Endothelial cell of umbilical vein (primary cell): Measurements from ENCODE around the gene ZSWIM2. TPM values are rescaled to one million over a fixed set of nuclear protein-coding genes. Genes with fewer than 3 reads are reported as not detected.

Experiments
- BruUV-seq: library from RNA; stranded (reverse); fragments of 400-500 nt; replicated peaks from 2 replicates; lab custom pipeline; 2021; lab: Mats Ljungman, UMichigan
- CTCF ChIA-PET: fragments of 300-600, 350-600 bp; sonication (Branson Sonifier 250); formaldehyde crosslinking; loops from one replicate; lab custom pipeline; 2021; ENCODE audit warnings: antibody characterized with exemption, inconsistent platforms; lab: Charles Lee
- POLR2A ChIA-PET: fragments of 300-600, 350-600 bp; sonication (Branson Sonifier 250); formaldehyde crosslinking; loops from one replicate; lab custom pipeline; 2021; ENCODE audit warnings: antibody characterized with exemption, inconsistent platforms; lab: Charles Lee
- DNase-seq: peaks from one replicate; pipeline ENCODE4 v3.0.0-alpha.2; 2011; ENCODE audit warnings: low read depth, low spot score
- FAIRE-seq: peaks from 2 replicates; lab custom pipeline; 2011; peaks lifted over from hg19 to GRCh38; lab: Jason Lieb, UNC
- H2AFZ ChIP-seq: 2 replicates; pipeline ENCODE4 v1.6.0; 2012; ENCODE audit warnings: low read depth, low read length, control low read depth, inconsistent platforms
- H3K27ac ChIP-seq: 2 replicates; pipeline ENCODE4 v1.5.1; 2011; ENCODE audit warnings: low read depth, mild to moderate bottlenecking, control low read depth, low read length, moderate library complexity; ENCODE audit not compliant: insufficient read depth
- H3K27me3 ChIP-seq, 2 experiments: 2 replicates each; pipeline versions ENCODE4 v1.6.0 to v1.6.1; 2011; ENCODE audit warnings: low read length in 2 of 2, mixed read lengths in 1 of 2; ENCODE audit not compliant: control insufficient read depth in 2 of 2, insufficient read depth in 2 of 2
- H3K36me3 ChIP-seq, 2 experiments: 2 replicates in 1 of 2; 3 replicates in 1 of 2; pipeline ENCODE4 v1.5.1; 2011; ENCODE audit warnings: low read length in 2 of 2, mild to moderate bottlenecking in 1 of 2, moderate library complexity in 1 of 2; ENCODE audit not compliant: control insufficient read depth in 2 of 2, insufficient read depth in 2 of 2; ENCODE audit errors: extremely low read depth in 1 of 2
- H3K4me1 ChIP-seq: 3 replicates; pipeline ENCODE4 v1.5.1; 2011; ENCODE audit warnings: mild to moderate bottlenecking, low read length; ENCODE audit not compliant: control insufficient read depth, insufficient read depth; ENCODE audit errors: extremely low read depth
- H3K4me2 ChIP-seq: 2 replicates; pipeline ENCODE4 v1.6.1; 2011; ENCODE audit warnings: low read length, control low read depth, mixed read lengths; ENCODE audit not compliant: insufficient read depth
- H3K4me3 ChIP-seq, 3 experiments: fragments of 200-600 bp in 1 of 3; sonication (generic), shearing (Covaris generic) in 1 of 3; replicated peaks in 1 of 3; 2 replicates each; pipeline ENCODE4 v1.5.1; 2011 to 2016; ENCODE audit warnings: control low read depth in 3 of 3, low read length in 3 of 3, mild to moderate bottlenecking in 2 of 3, inconsistent platforms in 1 of 3, low read depth in 1 of 3, moderate library complexity in 1 of 3; ENCODE audit not compliant: insufficient read depth in 1 of 3
- H3K79me2 ChIP-seq: 2 replicates; pipeline ENCODE4 v1.6.0; 2012; ENCODE audit warnings: low read length, inconsistent platforms; ENCODE audit not compliant: control insufficient read depth, insufficient read depth
- H3K9ac ChIP-seq: replicated peaks from 2 replicates; pipeline ENCODE3; 2011; ENCODE audit warnings: low read length, control low read depth; ENCODE audit not compliant: insufficient read depth; ENCODE audit errors: extremely low read depth
- H3K9me1 ChIP-seq: replicated peaks from 3 replicates; pipeline ENCODE4 v1.6.0; 2011; ENCODE audit warnings: mild to moderate bottlenecking, low read length; ENCODE audit not compliant: control insufficient read depth, insufficient read depth; ENCODE audit errors: extremely low read depth
- H3K9me3 ChIP-seq: replicated peaks from 2 replicates; pipeline ENCODE4 v1.5.1; 2012; ENCODE audit warnings: low read length, inconsistent platforms; ENCODE audit not compliant: control insufficient read depth, insufficient read depth
- H4K20me1 ChIP-seq: replicated peaks from 2 replicates; pipeline ENCODE3; 2011; ENCODE audit warnings: mild to moderate bottlenecking, low read length; ENCODE audit not compliant: control insufficient read depth, insufficient read depth; ENCODE audit errors: extremely low read depth
- EZH2 ChIP-seq: IDR thresholded peaks from 2 replicates; pipeline ENCODE4 v1.6.1; 2012; ENCODE audit warnings: borderline replicate concordance, low read depth, mild to moderate bottlenecking, moderate library complexity, low read length, inconsistent platforms; ENCODE audit not compliant: severe bottlenecking
- FOS ChIP-seq: IDR thresholded peaks from 2 replicates; pipeline ENCODE4 v1.6.1; 2011; ENCODE audit warnings: mild to moderate bottlenecking, low read length, moderate library complexity, borderline replicate concordance; ENCODE audit not compliant: insufficient read depth
- GATA2 ChIP-seq: IDR thresholded peaks from 2 replicates; pipeline ENCODE4 v1.7.0; 2011; ENCODE audit warnings: low read depth, mild to moderate bottlenecking, moderate library complexity, mixed read lengths, low read length; ENCODE audit not compliant: insufficient read length, insufficient read depth
- JUN ChIP-seq: IDR thresholded peaks from 2 replicates; pipeline ENCODE4 v1.6.1; 2011; ENCODE audit warnings: borderline replicate concordance, low read depth; ENCODE audit not compliant: insufficient read length, insufficient read depth
- MYC ChIP-seq: IDR thresholded peaks from one replicate; pipeline ENCODE4 v1.6.1; 2011; ENCODE audit warnings: mild to moderate bottlenecking, low read depth, low read length
- POLR2A ChIP-seq: IDR thresholded peaks from 2 replicates; pipeline ENCODE4 v1.6.1; 2012; ENCODE audit warnings: low read depth, mild to moderate bottlenecking, control low read depth, low read length
- POLR2AphosphoS5 ChIP-seq: IDR thresholded peaks from 2 replicates; pipeline ENCODE4 v1.6.1; 2012; ENCODE audit warnings: low read depth, mild to moderate bottlenecking, control low read depth, low read length, moderate library complexity; ENCODE audit not compliant: insufficient read depth
- dilution Hi-C: fragments of 300-500 bp; cut with MboI; formaldehyde crosslinking; loops from one replicate; pipeline ENCODE4 v1.15.0; 2019; ENCODE audit warnings: low sequenced_read_pairs; ENCODE audit not compliant: extremely low pct_ligation_motif_present
- intact Hi-C: fragments of 100-400 bp; cut with micrococcal nuclease; formaldehyde crosslinking; loops from one replicate; pipeline ENCODE4 v1.10.0; 2022
- polyA plus RNA-seq, 4 experiments: library from polyadenylated mRNA; depleted of rRNA in 3 of 4; stranded (reverse) in 3 of 4; unstranded in 1 of 4; fragments of >200 nt; gene quantifications; 2 replicates each; pipeline versions ENCODE4 v1.2.1 to v1.2.3, GENCODE V29; 2011 to 2012; ENCODE audit warnings: missing spikeins in 1 of 4
- total RNA-seq: library from RNA; stranded (reverse); gene quantifications from 2 replicates; pipeline ENCODE4 v1.2.3, GENCODE V29; 2021
- TF ChIP-seq, protein P1 (sequence below), 2 donors: IDR thresholded peaks; 1 replicate in 1 of 2; 2 replicates in 1 of 2; pipeline ENCODE4 v1.5.1; 2011; ENCODE audit warnings: low read length in 2 of 2, mild to moderate bottlenecking in 2 of 2, moderate library complexity in 2 of 2, control low read depth in 1 of 2, inconsistent platforms in 1 of 2, low read depth in 1 of 2; ENCODE audit not compliant: insufficient read depth in 1 of 2; ENCODE audit errors: extremely low read depth in 1 of 2
- TF ChIP-seq, protein P2 (sequence below): IDR thresholded peaks from 2 replicates; pipeline ENCODE4 v1.6.1; 2011; ENCODE audit not compliant: insufficient read depth, insufficient read length

Gene ZSWIM2
- total and polyA plus RNA-seq, 2 donors (not counting 3 experiments of a cell fraction or from before 2014, with no cell fraction given), result not detected

DNA sequence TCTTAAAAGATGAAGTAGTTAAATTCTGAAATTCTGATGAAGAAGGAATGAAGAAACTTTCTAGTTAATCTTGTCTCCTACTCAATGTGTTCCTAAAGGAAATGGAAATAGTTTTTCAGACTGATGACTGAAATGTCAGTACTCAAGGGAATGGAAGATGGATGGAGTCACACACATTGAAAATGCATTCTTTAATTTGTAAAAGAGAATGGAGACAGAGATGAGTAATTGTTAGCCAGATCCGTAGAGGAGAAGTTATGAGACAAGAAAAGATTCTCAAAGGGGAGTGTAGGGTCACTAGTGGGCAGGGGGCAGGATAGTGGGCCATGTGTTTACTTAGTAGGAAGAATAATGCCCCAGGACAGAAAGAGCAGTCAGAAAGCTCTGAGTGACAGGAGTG lies 13.3 kb downstream of the ZSWIM2 start:
- intact Hi-C loops, result no loop called here
- Histone ChIP-seq H3K9me1 (no peaks in the 10 kb centered on the region), H3K27me3 (no peaks in the 10 kb centered on the region), H3K36me3 (no peaks in the 10 kb centered on the region), H2AFZ (no peak overlapping the region), H3K9ac (no peak overlapping the region), H3K4me3 (no peak overlapping the region), H4K20me1 (no peaks in the 10 kb centered on the region), H3K9me3 (no peaks in the 10 kb centered on the region), H3K4me2 (no peak overlapping the region), H3K4me1 (no peaks in the 10 kb centered on the region), H3K27ac (no peak overlapping the region), H3K79me2 (no peaks in the 10 kb centered on the region)
- FAIRE-seq, result no peak
- BruUV-seq, result no TSS peak
- CTCF ChIA-PET, result no interaction called here
- TF ChIP-seq POLR2A (no peak), JUN (no peak), EZH2 (no peak), POLR2AphosphoS5 (no peak), MYC (no peak), FOS (no peak), GATA2 (no peak)
- TF ChIP-seq, protein P1, sequence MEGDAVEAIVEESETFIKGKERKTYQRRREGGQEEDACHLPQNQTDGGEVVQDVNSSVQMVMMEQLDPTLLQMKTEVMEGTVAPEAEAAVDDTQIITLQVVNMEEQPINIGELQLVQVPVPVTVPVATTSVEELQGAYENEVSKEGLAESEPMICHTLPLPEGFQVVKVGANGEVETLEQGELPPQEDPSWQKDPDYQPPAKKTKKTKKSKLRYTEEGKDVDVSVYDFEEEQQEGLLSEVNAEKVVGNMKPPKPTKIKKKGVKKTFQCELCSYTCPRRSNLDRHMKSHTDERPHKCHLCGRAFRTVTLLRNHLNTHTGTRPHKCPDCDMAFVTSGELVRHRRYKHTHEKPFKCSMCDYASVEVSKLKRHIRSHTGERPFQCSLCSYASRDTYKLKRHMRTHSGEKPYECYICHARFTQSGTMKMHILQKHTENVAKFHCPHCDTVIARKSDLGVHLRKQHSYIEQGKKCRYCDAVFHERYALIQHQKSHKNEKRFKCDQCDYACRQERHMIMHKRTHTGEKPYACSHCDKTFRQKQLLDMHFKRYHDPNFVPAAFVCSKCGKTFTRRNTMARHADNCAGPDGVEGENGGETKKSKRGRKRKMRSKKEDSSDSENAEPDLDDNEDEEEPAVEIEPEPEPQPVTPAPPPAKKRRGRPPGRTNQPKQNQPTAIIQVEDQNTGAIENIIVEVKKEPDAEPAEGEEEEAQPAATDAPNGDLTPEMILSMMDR (IDR thresholded peaks at IDR 0.05; ENCODE audit: extremely low read depth in 1 of 2, insufficient read depth in 1 of 2, low read depth in 1 of 2, low read length in 2 of 2), result no peak
- TF ChIP-seq, protein P2, sequence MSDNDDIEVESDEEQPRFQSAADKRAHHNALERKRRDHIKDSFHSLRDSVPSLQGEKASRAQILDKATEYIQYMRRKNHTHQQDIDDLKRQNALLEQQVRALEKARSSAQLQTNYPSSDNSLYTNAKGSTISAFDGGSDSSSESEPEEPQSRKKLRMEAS, result no peak
- POLR2A ChIA-PET, result no interaction called here
- dilution Hi-C loops, result no loop called here
- DNase-seq, result no peak
